Peyer's patch (tissue), 4 donors: ENCODE measurements around the gene CELSR2. TPM values are rescaled to one million over a fixed set of nuclear protein-coding genes. Genes with fewer than 3 reads are reported as not detected.
A peak's percentile ranks its signal among the peaks of the same experiment; 100 is the strongest.

Experiments used
- DNase-seq, 3 donors: peaks; one replicate each; pipeline ENCODE4 v3.0.0-alpha.2; 2017 to 2019
- H3K27ac ChIP-seq, 4 donors: fragments of 200-600 bp; sonication (generic); one replicate each; pipeline ENCODE4 v1.5.1; 2016 to 2019
- H3K27me3 ChIP-seq, 2 donors: fragments of 200-600 bp; sonication (generic); one replicate each; pipeline ENCODE4 v1.5.1; 2019
- H3K36me3 ChIP-seq, 3 donors: fragments of 200-600 bp; sonication (generic); one replicate each; pipeline ENCODE4 v1.5.1; 2016 to 2019
- H3K4me1 ChIP-seq, 4 donors: fragments of 200-600 bp; sonication (generic); one replicate each; pipeline ENCODE4 v1.5.1; 2016 to 2019
- H3K4me3 ChIP-seq, 4 donors: fragments of 200-600 bp; sonication (generic); 1 replicate in 3 of 4; 2 replicates in 1 of 4; pipeline ENCODE4 v1.5.1; 2016 to 2019; ENCODE audit warnings: mild to moderate bottlenecking in 1 of 4
- H3K9me3 ChIP-seq, 4 donors: fragments of 200-600 bp; sonication (generic); one replicate each; pipeline ENCODE4 v1.5.1; 2016 to 2019; ENCODE audit warnings: mild to moderate bottlenecking in 1 of 4
- CTCF ChIP-seq, 6 experiments: fragments of 450-650 bp in 4 of 6; fragments of 200-600 bp in 2 of 6; sonication (generic) in 1 of 6; IDR thresholded peaks; one replicate each; pipeline ENCODE4 v1.5.1; 2017 to 2019; ENCODE audit warnings: antibody characterized with exemption in 6 of 6, mild to moderate bottlenecking in 3 of 6, moderate library complexity in 1 of 6
- POLR2A ChIP-seq, 2 donors: fragments of 450-650 bp; IDR thresholded peaks; one replicate each; pipeline ENCODE4 v1.5.1; 2017; ENCODE audit warnings: antibody characterized with exemption in 2 of 2, mild to moderate bottlenecking in 2 of 2, moderate library complexity in 2 of 2
- total RNA-seq, 4 donors: library from RNA; depleted of rRNA; stranded (reverse); fragments of >200 nt; gene quantifications; one replicate each; pipeline ENCODE4 v1.1.0, GENCODE V29; 2016

CELSR2 gene
- total RNA-seq, 4 donors from 2014 or later = 2.6 to 6.4 (median 4.6) TPM

- Histone ChIP-seq H3K36me3 (no peaks in the 10 kb centered on the region), H3K27ac (no peak overlapping the region), H3K4me1 (peaks cover 0 to 23% (median 2%) of the 10 kb centered on the region in 4 donors)
Measured at GRCh38 chr1:109273570-109274288, 24.4 kb downstream of the CELSR2 start.

DNA sequence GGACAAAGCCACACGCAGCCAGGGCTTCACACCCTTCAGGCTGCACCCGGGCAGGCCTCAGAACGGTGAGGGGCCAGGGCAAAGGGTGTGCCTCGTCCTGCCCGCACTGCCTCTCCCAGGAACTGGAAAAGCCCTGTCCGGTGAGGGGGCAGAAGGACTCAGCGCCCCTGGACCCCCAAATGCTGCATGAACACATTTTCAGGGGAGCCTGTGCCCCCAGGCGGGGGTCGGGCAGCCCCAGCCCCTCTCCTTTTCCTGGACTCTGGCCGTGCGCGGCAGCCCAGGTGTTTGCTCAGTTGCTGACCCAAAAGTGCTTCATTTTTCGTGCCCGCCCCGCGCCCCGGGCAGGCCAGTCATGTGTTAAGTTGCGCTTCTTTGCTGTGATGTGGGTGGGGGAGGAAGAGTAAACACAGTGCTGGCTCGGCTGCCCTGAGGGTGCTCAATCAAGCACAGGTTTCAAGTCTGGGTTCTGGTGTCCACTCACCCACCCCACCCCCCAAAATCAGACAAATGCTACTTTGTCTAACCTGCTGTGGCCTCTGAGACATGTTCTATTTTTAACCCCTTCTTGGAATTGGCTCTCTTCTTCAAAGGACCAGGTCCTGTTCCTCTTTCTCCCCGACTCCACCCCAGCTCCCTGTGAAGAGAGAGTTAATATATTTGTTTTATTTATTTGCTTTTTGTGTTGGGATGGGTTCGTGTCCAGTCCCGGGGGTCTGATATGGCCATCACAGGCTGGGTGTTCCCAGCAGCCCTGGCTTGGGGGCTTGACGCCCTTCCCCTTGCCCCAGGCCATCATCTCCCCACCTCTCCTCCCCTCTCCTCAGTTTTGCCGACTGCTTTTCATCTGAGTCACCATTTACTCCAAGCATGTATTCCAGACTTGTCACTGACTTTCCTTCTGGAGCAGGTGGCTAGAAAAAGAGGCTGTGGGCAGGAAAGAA lies 25.5 kb downstream of the CELSR2 start:
- H3K27ac ChIP-seq = peak overlapping the region in 1 of 4 donors; percentile 15
- no peak overlapping the region for H3K4me3 ChIP-seq
- H3K36me3 ChIP-seq = no peaks in the 10 kb centered on the region
- H3K9me3 ChIP-seq = no peaks in the 10 kb centered on the region
- H3K27me3 ChIP-seq = no peaks in the 10 kb centered on the region
- no peak for TF ChIP-seq POLR2A (IDR thresholded peaks at IDR 0.05)
- no peak for TF ChIP-seq CTCF (IDR thresholded peaks at IDR 0.05)
- H3K4me1 ChIP-seq = peaks cover 0 to 23% (median 2%) of the 10 kb centered on the region in 4 donors
- DNase-seq = peak in 2 of 3 donors; percentile 64 to 66

More at GRCh38 chr1:109273570-109274288, 24.4 kb downstream of the CELSR2 start:
- Histone ChIP-seq H3K4me3 (no peak overlapping the region), H3K27me3 (no peaks in the 10 kb centered on the region), H3K9me3 (no peaks in the 10 kb centered on the region)
- no peak for TF ChIP-seq CTCF (IDR thresholded peaks at IDR 0.05)
- no peak for TF ChIP-seq POLR2A (IDR thresholded peaks at IDR 0.05)
- DNase-seq = no peak

GRCh38 chr1:109275706-109276345 lies 26.5 kb downstream of the CELSR2 start:
- H3K4me3 ChIP-seq = no peak overlapping the region
- no peak overlapping the region for H3K27ac ChIP-seq
- no peaks in the 10 kb centered on the region for H3K36me3 ChIP-seq
- no peaks in the 10 kb centered on the region for H3K27me3 ChIP-seq
- no peak for DNase-seq
- H3K9me3 ChIP-seq = no peaks in the 10 kb centered on the region
- TF ChIP-seq CTCF (IDR thresholded peaks at IDR 0.05) (no peak), POLR2A (IDR thresholded peaks at IDR 0.05) (no peak)
- H3K4me1 ChIP-seq = peaks cover 0 to 23% (median 2%) of the 10 kb centered on the region in 4 donors

DNA sequence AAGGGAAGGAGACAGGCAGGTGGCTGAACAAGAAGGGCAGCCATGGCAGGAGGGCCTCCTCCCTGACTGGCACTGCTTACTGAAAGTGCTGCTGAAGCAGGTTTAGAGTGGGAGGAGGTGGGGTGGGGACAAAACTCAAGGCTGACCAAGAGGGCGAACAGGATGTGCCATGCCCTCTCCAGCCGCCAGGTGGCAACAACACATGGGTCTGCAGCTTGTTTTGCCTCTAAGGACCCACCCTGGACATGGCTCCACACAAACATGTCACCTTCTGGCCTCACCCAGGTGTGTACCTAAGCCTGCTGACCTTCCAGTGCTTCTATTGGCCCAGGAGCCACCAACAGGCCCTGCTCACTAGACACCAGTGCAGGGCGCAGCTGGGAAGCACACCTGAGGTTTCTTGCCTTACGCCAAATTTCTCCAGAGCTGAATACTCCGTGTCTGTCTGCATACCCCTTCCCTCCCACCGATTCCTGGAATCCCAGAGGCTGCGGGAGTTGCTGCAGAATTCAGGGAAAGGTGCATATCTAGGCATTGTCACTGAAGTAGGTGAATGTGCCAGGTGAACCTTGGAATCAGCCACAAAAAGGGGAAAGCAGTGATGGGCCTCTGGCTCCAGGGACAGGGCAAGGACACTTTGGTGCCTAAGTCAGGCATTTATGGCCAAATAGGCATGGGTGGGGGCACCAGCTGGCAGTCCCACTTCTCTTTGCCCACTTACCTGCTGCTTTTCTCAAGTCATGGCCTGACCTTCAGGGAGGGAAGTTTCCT lies 28.3 kb downstream of the CELSR2 start:
- no peaks in the 10 kb centered on the region for H3K36me3 ChIP-seq
- H3K4me1 ChIP-seq = peaks cover 0 to 34% (median 3%) of the 10 kb centered on the region in 4 donors
- DNase-seq = peak; percentile 69 to 93 (median 92)
- H3K27me3 ChIP-seq = no peaks in the 10 kb centered on the region
- peak overlapping the region in 3 of 4 donors; percentile 22 to 68 (median 46) for H3K27ac ChIP-seq
- peak; percentile 57 to 97 (median 90) for TF ChIP-seq CTCF (IDR thresholded peaks at IDR 0.05)
- TF ChIP-seq POLR2A (IDR thresholded peaks at IDR 0.05) = peak in 1 of 2 donors; percentile 35
- H3K4me3 ChIP-seq = no peak overlapping the region
- H3K9me3 ChIP-seq = no peaks in the 10 kb centered on the region
